CD4-positive, alpha-beta T cell treated with Interleukin-1 beta for 1 hour (primary cell): ENCODE results near the gene NDUFA8.

Experiments
- DNase-seq, 2 donors: peaks; one replicate each; pipeline ENCODE4 v3.0.0-alpha.2; 2020 to 2022

Gene NDUFA8

DNA sequence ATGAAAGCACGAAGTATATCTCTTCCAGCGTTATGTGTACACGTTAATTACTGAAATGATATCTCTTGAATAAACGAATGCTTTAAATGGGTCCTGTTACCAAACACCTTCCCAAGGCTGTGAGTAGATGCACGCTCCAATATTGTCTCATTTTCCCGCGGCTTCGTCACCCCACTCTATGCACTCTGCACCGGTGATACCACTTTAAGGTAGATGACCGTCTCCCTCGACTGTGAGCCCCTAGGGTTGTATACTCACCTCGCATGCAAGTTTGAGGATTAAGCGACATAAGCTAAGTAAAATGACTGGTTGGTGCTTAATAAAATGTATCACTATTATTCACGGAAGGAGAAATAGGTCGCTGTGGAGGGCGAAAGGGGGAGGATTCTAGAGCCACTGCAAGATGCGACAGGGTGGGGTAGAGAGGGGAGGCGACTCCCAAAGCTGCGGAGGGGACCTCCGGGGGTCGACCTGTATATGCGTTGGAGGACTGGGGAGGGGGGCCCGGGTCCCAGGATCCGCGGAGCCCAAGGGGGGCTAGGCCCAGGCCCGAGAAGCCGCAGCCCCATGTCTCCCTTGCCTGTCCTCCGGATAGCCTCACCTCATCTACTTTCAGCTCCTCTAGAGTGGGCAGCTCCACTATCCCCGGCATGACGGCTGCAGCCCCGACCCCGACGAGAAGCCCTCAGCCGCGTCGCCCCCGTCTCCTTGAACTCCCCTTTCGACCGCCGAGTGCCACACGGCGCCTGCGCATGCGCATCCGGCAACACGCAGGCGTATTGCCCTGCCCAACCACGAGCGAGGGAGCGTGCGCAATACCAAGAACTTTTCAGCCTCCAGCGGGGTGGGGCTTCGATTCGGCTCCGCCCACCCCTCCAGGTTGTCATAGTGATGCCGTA, at the start of gene NDUFA8, which contains the start of gene MORN5:
Gene NDUFA8 (minus strand): TSS at position 754 of the 899 bp plus-strand sequence. CDS start 102 bp downstream, at position 652.
Gene MORN5 (plus strand): TSS at position 883 of the 899 bp plus-strand sequence. CDS start 65 bp downstream, outside the sequence.
- DNase-seq = peak; percentile 96 to 97

GRCh38 chr9:122207096-122207495, 47.5 kb upstream of the NDUFA8 start:
- no peak for DNase-seq

DNA sequence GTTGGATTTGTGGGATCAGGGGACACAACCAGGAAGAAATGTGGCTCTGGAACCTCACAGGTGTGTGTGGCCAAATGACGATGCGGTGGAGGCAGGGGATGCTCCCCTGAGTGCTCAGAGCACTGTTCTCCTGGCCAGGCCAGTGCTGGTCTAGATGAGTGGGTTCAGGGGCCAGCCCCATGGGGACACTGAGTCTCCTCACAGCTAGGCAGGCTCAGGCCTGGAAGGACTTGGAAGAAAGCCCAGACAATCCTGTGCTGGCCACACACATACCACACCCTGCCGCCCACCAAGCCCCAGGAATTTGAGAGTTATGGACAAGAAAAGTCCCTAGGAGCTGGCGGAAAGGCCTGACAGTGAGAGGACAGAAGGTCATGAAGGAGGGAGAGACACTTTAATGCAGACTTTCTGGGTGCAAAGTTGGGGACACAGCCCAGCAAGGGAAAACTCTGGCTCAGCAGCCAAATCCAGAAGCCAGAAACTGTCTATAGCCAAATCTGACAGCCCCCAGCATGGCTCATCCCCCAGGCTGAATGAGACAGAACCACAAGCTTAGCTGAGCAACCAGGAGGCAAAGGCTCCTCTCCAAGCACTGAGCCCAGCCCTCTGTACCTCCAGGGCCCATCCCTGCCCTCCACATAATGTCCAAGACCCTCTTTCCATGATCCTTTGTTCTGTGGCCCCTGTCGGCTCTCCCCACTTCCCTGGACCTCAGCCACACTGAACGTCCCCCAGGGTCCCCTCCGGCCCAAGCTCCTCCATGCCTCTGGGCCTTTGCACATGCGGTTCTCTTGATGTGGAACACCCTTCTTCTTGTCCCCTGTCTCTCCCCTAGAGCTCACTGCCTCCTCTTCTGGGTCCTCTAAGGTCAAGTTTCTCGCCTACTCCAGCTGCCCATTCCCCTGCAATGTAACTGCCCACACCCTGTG, 46.8 kb upstream of the NDUFA8 start:
- no peak for DNase-seq

DNA sequence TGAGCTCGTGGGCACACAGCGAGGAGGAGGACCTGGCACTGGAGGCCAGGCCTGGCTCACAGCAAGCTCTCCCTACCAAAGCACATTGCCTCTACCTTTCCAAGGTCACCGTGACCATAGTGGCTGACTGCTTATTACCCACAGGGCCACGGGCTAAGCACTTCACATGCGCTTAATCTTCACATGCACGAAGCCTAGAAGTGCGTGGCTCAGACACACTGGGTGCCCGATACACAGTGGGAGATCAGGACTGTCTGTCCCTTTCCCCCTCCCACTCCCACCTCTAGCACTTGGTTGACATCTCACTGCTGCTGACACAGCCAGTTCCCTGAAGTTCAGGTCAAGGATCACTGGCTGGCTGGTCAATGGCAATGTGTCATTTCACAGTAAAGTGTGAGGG, 45.6 kb upstream of the NDUFA8 start:
- DNase-seq = no peak

DNA sequence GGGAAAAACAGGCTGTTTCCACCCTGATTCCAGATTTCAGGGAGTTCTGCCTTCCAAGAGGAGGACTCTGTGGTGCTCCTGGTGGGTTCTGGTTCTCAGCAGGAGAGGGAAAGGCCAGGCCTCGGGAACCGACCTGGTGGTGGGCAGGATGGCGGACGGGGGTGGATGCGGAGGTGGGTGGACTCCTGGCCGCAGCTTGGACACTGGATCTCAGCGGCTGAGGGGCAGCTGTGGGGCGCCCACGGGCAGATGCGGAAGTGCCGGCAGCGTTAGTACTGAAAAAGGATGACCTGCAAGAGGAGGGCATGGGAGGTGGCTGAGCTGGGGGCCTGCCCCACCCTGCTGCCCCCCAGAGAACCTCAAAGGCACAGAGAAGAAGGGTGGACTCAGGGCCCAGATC, 44.9 kb upstream of the NDUFA8 start:
- no peak for DNase-seq

DNA sequence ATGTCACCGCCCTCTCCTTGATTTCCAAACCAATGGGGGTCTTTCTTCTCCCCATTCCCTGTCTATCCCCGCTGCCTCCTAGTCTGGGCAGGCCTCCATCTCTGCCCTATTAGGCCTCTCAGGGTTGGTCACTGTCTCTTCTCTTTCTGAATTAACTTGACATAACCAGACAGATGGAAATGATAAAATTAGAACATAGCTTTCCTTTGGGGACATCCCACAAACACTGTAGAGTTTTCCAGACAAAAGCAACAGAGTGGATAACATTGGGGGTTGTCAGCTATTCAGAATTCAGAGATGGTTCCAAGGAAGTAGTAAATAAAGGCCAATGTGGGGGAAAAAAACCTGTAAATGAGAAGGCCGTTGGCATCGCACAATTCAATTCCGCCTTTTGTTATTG, 44.5 kb upstream of the NDUFA8 start:
- no peak for DNase-seq

- no peak for DNase-seq
These were observed 42.5 kb upstream of the NDUFA8 start for GRCh38 chr9:122202111-122202510.

DNA sequence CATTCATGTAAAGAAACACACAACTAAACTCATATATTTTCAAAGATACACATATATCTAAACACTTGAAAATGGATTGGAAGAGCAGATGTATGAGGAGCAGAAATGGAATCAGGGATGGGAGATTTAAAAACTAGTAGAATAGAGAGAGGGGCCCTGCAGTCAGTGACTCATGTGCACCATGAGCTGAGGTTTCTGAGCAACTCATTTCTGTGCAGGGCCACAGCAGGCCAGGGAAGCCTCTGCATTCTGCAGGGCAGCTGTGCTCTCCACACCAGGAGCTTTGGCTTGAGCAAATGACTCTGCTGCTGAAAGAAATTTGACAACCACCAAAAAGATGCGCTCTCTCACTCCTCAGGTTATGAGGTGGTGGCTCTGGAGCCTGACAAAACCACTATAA, 42.1 kb upstream of the NDUFA8 start:
- DNase-seq = no peak

GRCh38 chr9:122200960-122201595, 41.5 kb upstream of the NDUFA8 start:
- DNase-seq = no peak

GRCh38 chr9:122197882-122198281, 38.3 kb upstream of the NDUFA8 start:
- DNase-seq = no peak

DNA sequence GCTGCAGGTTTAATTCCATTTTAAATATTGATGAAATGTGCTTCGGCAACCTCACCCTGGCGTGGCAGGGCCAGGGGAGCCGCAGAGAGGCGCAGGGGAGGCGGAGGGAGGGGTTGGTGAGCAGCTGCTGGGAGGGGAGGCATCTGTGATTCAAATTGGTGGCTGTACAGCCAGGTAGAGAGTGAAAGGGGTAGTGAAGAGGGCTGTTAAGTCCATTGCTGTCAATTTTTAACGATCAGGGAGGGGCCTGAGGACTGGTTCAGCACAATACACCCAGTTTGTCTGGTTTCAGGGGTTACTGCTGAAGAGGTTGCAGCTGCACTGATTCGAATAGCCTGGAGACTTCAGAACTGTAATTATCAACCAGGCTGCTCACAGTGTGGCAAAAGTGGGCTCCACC, 37.8 kb upstream of the NDUFA8 start:
- no peak for DNase-seq

DNA sequence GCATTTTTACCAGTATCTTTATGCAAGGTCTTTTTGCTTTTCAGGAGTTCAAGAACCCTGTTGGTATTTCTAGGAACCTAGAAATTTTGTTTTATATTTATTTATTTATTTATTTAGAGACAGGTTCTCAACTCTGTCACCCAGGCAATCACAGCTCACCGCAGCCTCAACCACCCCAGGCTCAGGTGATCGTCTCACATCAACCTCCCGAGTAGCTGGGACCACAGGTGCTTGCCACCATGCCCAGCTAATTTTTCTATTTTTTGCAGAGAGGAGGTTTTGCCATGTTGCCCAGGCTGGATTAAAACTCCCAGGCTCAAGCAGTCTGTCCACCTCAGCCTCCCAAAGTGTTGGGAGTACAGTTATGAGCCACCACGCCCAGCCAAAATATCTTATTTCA, 36.3 kb upstream of the NDUFA8 start:
- DNase-seq = no peak

- DNase-seq = no peak
These were observed 34.1 kb upstream of the NDUFA8 start for GRCh38 chr9:122193651-122194050.

GRCh38 chr9:122192914-122193525, 33.4 kb upstream of the NDUFA8 start:
- DNase-seq = no peak

GRCh38 chr9:122192261-122192875, 32.8 kb upstream of the NDUFA8 start:
- no peak for DNase-seq

DNA sequence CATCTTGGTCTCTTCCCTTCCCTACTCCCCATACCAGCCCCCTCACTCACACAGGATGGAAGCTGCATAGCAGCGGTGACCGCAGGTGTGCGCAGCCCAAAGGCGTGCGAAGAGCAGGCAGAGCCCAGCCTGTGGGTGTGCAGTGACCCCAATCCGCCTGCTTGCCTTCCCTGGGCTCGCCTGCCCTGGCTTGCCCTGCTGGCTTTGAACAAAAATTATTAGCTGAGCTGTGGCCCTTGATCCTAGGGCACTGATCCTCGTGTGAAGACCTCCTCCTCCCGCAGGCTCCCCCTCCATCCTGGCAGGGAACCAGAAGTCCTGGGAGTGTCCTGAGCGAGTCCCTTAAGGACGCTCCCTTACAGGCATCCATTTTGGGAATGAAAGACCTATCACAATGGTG, 32.0 kb upstream of the NDUFA8 start:
- no peak for DNase-seq

- no peak for DNase-seq
These were observed 31.2 kb upstream of the NDUFA8 start for GRCh38 chr9:122190597-122191381.

GRCh38 chr9:122188369-122188768, 28.8 kb upstream of the NDUFA8 start:
- DNase-seq = no peak

GRCh38 chr9:122186777-122187470, 27.3 kb upstream of the NDUFA8 start:
- DNase-seq = no peak

DNA sequence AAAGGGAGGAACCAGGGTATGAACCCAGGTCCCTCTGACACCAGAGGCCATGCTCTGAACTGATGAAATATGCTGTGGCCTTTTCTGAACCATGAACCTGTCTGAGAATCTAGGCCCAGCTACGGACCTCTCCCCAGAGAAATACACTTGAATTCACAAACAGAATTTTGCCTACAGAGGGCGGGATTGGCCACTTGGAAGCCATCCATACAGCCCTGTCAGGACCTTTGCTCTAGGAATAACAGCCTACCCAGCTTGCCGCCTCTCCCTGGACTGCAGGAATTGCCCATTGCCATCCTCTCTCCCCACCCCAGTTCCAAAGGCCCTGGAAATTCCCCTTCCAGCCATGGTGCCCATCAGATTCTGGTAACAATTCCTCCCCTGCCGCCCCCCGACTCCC, 26.7 kb upstream of the NDUFA8 start:
- DNase-seq = no peak

GRCh38 chr9:122184551-122184950, 25.0 kb upstream of the NDUFA8 start:
- no peak for DNase-seq
